ENCODE measurements around the gene DAP.

DAP gene

DNA sequence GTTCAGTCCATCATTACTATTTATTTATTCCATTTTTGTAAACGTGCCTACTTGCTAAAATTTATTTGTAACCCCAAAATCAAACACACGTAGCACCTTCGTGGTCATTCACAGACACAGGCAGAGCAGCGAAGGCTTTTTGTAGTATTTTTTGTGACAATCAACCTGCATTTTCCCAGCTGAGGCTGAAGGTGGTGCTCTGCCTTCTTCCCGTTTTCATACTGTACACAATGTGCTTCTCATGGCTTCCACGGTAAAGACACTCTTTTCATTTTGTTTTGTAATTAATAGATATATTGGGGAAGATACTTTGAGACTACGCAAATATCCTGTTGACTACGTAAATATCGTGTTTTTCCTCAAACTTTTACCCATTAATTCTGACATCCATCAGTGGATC, 19.4 kb downstream of the DAP start:
- peaks cover 47% of the 10 kb centered on the region for H3K9me3 Mint-ChIP-seq
- H3K4me1 Mint-ChIP-seq = no peaks in the 10 kb centered on the region
- no peaks in the 10 kb centered on the region for H3K27me3 Mint-ChIP-seq (ENCODE audit: low read depth)
- H3K36me3 Mint-ChIP-seq (ENCODE audit: low read depth) = peaks cover 91% of the 10 kb centered on the region
- H3K4me3 Mint-ChIP-seq = no peak overlapping the region
- TF ChIP-seq, protein P1, sequence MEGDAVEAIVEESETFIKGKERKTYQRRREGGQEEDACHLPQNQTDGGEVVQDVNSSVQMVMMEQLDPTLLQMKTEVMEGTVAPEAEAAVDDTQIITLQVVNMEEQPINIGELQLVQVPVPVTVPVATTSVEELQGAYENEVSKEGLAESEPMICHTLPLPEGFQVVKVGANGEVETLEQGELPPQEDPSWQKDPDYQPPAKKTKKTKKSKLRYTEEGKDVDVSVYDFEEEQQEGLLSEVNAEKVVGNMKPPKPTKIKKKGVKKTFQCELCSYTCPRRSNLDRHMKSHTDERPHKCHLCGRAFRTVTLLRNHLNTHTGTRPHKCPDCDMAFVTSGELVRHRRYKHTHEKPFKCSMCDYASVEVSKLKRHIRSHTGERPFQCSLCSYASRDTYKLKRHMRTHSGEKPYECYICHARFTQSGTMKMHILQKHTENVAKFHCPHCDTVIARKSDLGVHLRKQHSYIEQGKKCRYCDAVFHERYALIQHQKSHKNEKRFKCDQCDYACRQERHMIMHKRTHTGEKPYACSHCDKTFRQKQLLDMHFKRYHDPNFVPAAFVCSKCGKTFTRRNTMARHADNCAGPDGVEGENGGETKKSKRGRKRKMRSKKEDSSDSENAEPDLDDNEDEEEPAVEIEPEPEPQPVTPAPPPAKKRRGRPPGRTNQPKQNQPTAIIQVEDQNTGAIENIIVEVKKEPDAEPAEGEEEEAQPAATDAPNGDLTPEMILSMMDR (IDR thresholded peaks at IDR 0.05; ENCODE audit: unreplicated experiment in 3 of 3) = no peak
- no peak overlapping the region for H3K27ac Mint-ChIP-seq

DNA sequence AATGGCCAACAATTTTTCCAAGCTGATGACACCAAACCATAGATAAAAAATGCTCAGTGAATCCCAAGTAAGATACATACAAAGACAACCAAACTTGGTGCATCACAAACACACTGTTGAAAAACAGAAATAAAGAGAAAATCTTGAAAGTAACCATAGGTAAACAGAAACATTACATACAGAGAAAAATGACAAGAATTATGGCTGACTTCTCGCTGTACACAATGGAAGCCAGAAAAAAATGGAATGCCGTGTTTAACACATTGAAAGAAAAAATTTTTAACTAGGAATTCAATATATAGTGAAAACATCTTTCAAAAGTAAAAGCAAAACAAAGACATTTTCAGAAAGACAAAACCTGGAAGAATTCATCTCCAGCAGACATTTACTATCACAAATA, 20.6 kb downstream of the DAP start:
- H3K4me3 Mint-ChIP-seq = no peak overlapping the region
- no peaks in the 10 kb centered on the region for H3K27me3 Mint-ChIP-seq (ENCODE audit: low read depth)
- TF ChIP-seq, protein P1 (IDR thresholded peaks at IDR 0.05; ENCODE audit: unreplicated experiment in 3 of 3) = no peak
- H3K27ac Mint-ChIP-seq = no peak overlapping the region
- peaks cover 47% of the 10 kb centered on the region for H3K9me3 Mint-ChIP-seq
- peaks cover 85% of the 10 kb centered on the region for H3K36me3 Mint-ChIP-seq (ENCODE audit: low read depth)
- no peaks in the 10 kb centered on the region for H3K4me1 Mint-ChIP-seq

DNA sequence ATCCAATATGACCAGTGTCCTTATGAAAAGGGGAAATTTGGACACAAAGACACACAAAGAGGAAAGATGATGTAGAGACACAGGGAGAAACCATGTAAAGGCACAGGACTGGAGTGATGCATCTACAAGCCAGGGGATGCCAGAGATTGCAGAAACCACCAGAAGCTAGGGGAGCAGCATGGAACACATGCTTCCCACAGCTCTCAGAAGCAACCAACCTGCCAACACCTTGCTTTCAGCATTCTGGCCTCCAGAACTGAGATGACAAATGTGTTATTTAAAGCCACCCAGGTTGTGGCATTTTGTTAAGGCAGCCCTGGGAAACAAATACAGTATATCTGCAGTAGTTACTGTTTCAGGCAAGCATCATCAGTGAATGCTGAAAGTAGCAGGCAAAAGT, 23.2 kb downstream of the DAP start:
- TF ChIP-seq, protein P1 (IDR thresholded peaks at IDR 0.05; ENCODE audit: unreplicated experiment in 3 of 3) = no peak
- Mint-ChIP-seq H3K27me3 (ENCODE audit: low read depth) (no peaks in the 10 kb centered on the region), H3K9me3 (peaks cover 38% of the 10 kb centered on the region), H3K4me1 (peaks cover 6% of the 10 kb centered on the region), H3K4me3 (no peak overlapping the region), H3K27ac (no peak overlapping the region), H3K36me3 (ENCODE audit: low read depth) (peaks cover 68% of the 10 kb centered on the region)

DNA sequence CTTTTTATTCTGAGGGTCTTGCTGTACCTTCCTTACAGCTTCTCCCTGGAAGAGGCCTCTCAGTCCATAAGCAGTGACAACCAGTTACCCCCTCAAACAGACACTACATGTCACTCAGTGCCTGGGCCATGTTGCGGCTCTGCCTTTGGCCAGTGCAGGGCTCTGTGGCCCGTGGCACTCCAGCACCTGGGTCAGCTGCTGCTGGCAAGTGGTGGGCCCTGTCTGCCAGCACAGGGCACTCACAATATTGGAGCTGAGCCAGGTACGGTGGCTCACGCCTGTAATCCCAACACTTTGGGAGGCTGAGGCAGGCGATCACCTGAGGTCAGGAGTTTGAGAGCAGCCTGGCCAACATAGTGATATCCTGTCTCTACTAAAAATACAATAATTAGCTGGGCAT, 24.2 kb downstream of the DAP start:
- Mint-ChIP-seq H3K27ac (no peak overlapping the region), H3K27me3 (ENCODE audit: low read depth) (no peaks in the 10 kb centered on the region), H3K4me1 (peaks cover 6% of the 10 kb centered on the region), H3K36me3 (ENCODE audit: low read depth) (peaks cover 65% of the 10 kb centered on the region), H3K9me3 (peaks cover 30% of the 10 kb centered on the region), H3K4me3 (no peak overlapping the region)
- TF ChIP-seq, protein P1 (IDR thresholded peaks at IDR 0.05; ENCODE audit: unreplicated experiment in 3 of 3) = no peak

DNA sequence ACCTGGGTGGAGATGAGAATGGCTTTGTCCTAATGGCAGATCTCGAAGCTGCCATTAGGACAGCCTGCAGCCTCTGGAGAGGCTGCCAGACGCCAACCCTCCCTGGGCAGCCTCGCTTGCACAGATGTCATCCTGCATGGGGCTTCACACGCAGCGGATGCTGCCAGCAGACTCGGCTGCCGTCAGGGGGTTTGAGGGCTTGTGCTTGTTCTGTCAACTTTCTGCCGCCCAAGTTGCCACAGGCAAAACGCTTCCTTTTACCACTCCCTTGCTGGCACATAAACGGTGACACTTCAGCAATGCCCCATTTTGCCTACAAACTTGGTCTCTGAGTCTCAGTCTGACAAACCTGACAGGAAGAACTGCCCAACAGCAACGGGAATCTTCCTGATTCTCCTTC, 24.7 kb downstream of the DAP start:
- TF ChIP-seq, protein P1 (IDR thresholded peaks at IDR 0.05; ENCODE audit: unreplicated experiment in 3 of 3) = no peak
- Mint-ChIP-seq H3K27ac (no peak overlapping the region), H3K4me3 (no peak overlapping the region), H3K36me3 (ENCODE audit: low read depth) (peaks cover 60% of the 10 kb centered on the region), H3K9me3 (peaks cover 26% of the 10 kb centered on the region), H3K4me1 (peaks cover 6% of the 10 kb centered on the region), H3K27me3 (ENCODE audit: low read depth) (no peaks in the 10 kb centered on the region)

DNA sequence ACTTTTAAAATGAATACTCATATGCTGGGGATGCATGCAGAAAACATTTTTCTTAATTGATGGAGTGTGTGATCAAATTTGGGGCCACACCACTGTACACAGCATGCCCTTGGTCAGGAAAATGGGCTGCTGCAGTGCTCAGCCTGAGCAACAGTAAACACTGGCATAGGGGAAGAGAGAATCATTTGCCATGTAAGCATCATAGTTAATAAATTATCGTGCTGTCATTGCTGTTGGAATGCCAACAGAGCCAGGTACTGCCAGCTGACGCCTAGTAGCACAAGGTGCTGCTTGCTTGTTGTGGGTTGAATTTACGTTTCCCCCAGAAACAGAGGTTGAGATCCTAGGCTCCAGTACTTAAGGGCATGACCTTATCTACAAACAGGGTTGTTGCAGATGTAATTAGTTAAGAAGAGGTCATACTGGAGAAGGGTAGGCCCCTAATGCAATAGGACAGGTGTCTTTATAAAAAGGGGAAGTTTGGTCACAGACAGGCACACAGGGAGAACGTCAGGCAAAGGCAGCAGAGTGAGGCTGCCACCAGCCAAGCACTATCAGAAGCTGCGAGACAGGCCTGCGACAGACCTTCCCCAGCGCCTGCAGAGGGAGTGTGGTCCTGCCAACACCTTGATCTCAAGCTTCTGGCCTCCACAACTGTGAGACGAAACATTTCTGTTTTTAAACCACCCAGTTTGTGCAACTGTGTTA, 25.3 kb downstream of the DAP start:
- peaks cover 54% of the 10 kb centered on the region for H3K36me3 Mint-ChIP-seq (ENCODE audit: low read depth)
- peak overlapping the region in 1 of 3 experiments; percentile 59 for H3K27ac Mint-ChIP-seq
- H3K4me1 Mint-ChIP-seq = peaks cover 6% of the 10 kb centered on the region

More for the DNA sequence above, 25.3 kb downstream of the DAP start:
- TF ChIP-seq, protein P1 (IDR thresholded peaks at IDR 0.05; ENCODE audit: unreplicated experiment in 3 of 3) = no peak
- Mint-ChIP-seq H3K4me3 (no peak overlapping the region), H3K9me3 (peaks cover 21% of the 10 kb centered on the region), H3K27me3 (ENCODE audit: low read depth) (no peaks in the 10 kb centered on the region)
